HG03520 (cell line): Measurements from ENCODE around the gene VSIR.

ENCODE experiments used
- ATAC-seq: cut with Tn5 transposase; IDR thresholded peaks from one replicate; pipeline ENCODE4 v1.9.1; 2021; ENCODE audit warnings: mild to moderate bottlenecking, moderate library complexity; ENCODE audit not compliant: unreplicated experiment

VSIR gene

GRCh38 chr10:71735709-71736569 is 37.4 kb downstream of the VSIR start:
- no peak for ATAC-seq

- no peak for ATAC-seq
These were observed 38.5 kb downstream of the VSIR start for GRCh38 chr10:71734797-71735196.

GRCh38 chr10:71731791-71732190 is 41.5 kb downstream of the VSIR start:
- no peak for ATAC-seq

GRCh38 chr10:71729161-71729636 is 44.1 kb downstream of the VSIR start:
- no peak for ATAC-seq

- peak; percentile 47 for ATAC-seq
These were observed 45.3 kb downstream of the VSIR start for GRCh38 chr10:71727738-71728737.

GRCh38 chr10:71727105-71727737 is 46.1 kb downstream of the VSIR start:
- ATAC-seq: peak; percentile 36

- ATAC-seq: no peak
These were observed 46.7 kb downstream of the VSIR start for GRCh38 chr10:71726580-71727104.

GRCh38 chr10:71725998-71726579 is 47.2 kb downstream of the VSIR start:
- no peak for ATAC-seq

- no peak for ATAC-seq
These were observed 48.1 kb downstream of the VSIR start for GRCh38 chr10:71725249-71725648.

GRCh38 chr10:71724539-71724938 is 48.8 kb downstream of the VSIR start:
- ATAC-seq: no peak

- ATAC-seq: no peak
These were observed 50.0 kb downstream of the VSIR start for GRCh38 chr10:71723311-71723710.

GRCh38 chr10:71722849-71723248 is 50.5 kb downstream of the VSIR start:
- no peak for ATAC-seq

- ATAC-seq: no peak
These were observed 52.0 kb downstream of the VSIR start for GRCh38 chr10:71721313-71721712.

- no peak for ATAC-seq
These were observed 53.0 kb downstream of the VSIR start for GRCh38 chr10:71720288-71720687.

- no peak for ATAC-seq
These were observed 53.7 kb downstream of the VSIR start, which contains the start of gene C10orf105 for GRCh38 chr10:71719464-71720201. TSS of gene C10orf105 (minus strand) at chr10:71719778. CDS start at chr10:71716337, 3,441 bp downstream.

GRCh38 chr10:71719042-71719441 is 54.3 kb downstream of the VSIR start:
- no peak for ATAC-seq

- no peak for ATAC-seq
These were observed 55.1 kb downstream of the VSIR start for GRCh38 chr10:71718165-71718698.

GRCh38 chr10:71717551-71717951 is 55.8 kb downstream of the VSIR start:
- ATAC-seq: no peak

- ATAC-seq: no peak
These were observed 56.3 kb downstream of the VSIR start for GRCh38 chr10:71717056-71717455.
